HG03139 (cell line): ENCODE data around the gene MSMO1.

ENCODE experiments used
- ATAC-seq: cut with Tn5 transposase; IDR thresholded peaks from one replicate; pipeline ENCODE4 v1.9.1; 2021; ENCODE audit not compliant: unreplicated experiment

MSMO1 gene

DNA sequence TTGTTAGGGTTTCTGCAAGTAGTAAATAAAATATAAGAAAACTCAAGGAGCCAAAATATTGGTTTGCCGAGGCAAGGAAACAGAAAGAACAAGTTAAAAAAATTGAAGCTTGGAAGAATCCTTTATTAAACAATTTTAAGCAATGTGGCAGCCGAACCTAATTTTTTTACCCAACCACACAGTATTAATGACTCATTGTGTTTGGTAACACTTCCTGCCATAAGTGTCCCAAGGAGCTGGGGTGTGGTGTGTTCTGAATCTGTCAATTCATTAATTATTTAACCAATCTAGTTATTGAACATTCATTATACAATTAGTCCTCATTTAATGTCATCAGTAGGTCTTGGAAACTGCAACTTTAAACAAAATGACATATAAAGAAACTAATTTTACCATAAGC is 32.0 kb downstream of the MSMO1 start:
- no peak for ATAC-seq

DNA sequence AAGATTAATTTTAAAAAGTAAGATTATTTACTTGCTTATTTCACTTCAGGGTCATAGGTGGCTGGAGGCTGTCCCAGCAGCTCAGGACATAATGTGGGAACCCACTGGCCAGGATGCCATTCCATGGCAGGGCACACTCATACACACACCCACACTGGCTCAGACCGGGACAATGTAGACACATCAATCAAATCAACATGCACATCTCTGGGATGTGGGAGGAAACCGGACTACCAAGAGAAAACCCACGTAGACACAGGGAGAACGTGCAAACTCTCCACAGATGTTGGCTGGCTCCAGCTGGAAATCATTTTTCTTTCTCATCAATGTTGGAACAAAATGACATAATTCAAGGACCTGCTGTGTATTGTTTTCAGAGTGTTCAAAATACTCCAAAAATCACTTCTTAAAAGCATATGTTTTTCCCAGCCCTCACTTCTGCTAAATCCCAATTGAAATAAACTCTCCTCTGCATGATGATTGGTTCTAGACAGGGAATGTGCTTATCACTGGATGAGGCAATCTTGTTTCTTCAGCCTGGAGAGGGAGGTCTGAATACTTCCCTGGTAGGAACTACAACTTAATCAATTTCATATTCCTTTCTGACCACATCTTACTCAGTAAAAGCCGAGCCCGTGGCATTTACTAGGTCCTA is 32.7 kb downstream of the MSMO1 start:
- no peak for ATAC-seq

DNA sequence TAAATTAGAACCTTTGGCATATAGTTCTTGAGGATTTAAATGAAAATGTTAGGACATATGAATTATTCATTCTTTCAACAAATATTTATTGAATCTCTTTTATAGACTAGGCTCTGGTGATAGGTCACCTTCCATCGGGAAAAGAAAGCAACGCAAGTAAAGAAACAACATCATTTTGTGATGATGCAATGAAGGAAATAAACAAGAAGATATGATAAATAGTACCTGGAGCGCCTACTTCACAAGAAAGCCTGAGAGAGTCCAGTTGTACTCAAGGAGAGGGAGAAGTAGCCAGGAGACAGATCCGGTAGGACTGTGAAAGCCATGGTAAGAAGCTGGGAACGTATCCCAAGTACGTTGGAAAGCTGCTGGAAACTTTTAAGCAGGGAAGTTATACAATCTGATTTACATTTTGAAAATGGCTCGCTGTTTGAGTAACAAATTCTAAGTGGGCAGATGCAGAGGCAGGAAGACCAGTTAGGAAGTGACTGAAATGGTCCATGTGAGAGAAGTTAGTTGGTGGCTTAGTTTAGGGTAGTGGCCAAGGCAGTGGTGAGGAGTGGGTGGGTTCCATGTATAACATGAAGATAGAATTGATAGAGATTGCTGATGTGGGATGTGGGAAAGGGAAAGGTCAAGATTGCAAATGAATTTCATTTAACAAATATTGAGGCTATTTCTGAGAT is 33.7 kb downstream of the MSMO1 start:
- no peak for ATAC-seq

DNA sequence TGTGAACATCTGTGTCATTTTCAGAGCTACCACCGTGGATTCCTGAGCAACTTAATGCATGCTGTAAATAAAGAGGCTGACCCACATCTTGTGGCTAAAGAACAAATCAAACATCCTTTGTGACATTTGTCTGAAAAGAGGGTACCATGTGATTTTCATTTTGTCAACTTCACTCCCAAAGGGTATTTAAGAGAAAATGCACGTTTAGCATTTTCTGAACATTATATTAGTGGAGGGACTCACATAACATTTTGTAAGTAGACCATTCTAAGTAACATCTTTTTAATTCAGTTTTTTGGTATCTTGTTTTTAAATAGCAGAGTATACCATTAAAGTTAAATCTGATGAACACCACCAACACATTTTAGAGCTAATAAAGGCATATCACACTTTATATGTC is 34.3 kb downstream of the MSMO1 start:
- no peak for ATAC-seq

DNA sequence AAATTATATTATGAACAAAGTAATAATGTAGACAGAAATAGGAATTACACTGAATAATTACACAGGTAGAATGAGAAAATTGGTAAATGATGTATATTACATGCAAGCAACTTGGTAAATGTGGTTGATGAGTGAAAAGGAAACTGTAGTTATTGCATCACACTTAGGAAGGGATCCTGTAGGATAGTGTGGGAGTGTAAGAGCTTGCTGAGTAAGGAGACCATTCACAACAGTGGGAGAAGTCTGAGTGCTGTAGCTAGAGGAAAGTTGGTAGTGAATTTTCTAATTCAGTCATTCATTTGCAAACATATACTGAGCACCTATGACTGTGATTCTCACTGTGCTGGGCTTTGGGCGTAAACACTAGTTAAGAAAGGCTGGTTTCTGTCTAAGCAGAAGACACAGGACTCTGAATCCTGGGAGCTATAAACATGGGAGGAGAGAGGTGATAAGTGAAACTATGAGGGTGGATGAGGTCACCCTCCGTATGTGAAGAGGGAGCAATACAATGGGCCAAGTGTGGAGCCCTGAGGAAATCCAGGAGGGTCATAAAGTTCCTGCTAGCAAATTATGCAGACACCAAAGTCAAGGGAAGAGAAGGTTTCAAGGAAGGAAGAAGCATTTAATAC is 37.1 kb downstream of the MSMO1 start:
- ATAC-seq: no peak

DNA sequence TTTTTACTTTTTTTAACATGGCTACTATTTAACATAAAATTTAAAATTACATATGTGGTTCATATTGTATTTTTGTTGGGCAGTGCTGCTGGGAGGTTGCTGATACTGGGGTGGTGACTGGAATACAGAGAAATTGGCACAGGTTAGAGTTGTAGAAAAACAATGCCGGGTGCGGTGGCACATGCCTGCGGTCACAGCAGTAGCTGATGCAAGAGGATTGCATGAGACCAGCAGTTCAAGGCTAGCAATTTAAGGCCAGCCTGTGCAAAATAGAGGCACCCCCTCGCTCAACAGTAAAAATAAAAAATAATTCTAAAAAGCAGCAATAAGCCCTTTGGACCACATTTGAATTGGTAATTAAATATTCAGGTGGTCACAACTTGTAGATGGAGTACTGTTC is 39.6 kb downstream of the MSMO1 start:
- ATAC-seq: no peak

DNA sequence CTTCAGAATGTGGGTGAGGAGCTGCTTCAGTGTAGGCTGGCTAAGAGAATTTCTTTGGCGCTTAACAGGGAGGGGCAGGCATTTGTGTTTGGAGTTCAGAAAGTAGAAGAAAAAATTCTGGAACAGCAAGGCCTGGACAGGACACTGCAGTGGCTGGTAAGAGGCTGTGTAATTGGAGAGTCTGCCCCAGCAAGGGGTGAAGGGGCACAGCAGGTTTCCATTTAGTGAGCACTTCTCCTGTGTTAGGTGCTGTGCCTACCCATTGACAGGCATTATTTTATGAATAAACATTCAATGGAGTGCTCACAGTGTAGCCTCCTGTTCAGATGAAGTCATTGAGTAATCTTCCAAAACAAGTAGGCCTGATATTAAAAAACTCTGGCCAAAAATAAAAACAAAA is 40.6 kb downstream of the MSMO1 start:
- ATAC-seq: no peak

DNA sequence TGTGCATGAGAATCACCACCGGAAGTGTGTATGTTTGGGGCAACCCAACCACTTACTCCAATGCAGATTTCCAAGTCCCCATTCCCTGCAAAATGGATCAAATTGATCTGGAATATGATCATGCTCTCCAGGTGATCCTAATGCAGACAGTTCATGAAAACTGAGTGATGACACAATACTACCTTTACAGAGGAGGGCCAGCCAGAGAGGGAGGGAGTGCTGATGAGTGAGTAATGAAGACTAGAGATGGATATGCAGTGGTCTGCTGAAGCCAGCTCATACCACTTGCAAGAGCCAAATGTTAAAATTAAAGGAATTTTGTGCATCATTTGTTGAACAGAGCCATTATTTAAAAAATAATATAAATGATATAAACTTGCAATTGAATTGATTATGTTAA is 41.1 kb downstream of the MSMO1 start:
- no peak for ATAC-seq

DNA sequence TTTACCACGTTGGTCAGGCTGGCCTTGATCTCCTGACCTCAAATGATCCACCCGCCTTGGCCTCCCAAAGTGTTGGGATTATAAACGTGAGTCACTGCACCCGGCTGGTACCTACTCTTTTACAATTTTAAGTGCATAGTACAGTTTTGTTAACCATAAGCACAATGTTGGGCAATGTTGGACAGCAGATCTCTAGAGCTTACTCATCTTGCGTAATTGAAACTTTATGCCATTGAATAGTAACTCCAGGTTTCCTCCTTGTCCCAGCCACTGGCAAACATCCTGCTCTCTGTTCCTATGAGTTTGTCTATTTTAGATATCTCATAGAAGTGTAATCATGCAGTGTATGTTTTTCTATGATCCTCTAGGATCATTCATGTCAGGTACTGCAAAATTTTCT is 42.1 kb downstream of the MSMO1 start:
- ATAC-seq: no peak

DNA sequence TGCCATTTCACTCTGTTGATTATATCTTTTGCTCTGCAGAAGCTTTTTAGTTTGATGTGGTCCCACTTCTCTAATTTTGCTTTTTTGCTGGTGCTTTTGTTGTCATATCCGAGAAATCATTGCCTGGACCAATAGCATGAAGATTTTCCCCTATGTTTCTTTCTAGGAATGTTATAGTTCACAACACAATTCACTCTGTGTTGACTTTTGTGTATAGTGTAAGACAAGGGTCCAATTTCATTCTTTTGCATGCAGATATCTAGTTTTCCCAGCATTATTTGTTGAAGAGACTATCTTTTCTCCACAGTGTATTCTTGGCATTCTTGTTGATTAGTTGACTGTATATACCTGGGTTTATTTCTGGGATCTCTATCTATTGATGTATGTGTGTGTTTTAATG is 43.1 kb downstream of the MSMO1 start:
- no peak for ATAC-seq

DNA sequence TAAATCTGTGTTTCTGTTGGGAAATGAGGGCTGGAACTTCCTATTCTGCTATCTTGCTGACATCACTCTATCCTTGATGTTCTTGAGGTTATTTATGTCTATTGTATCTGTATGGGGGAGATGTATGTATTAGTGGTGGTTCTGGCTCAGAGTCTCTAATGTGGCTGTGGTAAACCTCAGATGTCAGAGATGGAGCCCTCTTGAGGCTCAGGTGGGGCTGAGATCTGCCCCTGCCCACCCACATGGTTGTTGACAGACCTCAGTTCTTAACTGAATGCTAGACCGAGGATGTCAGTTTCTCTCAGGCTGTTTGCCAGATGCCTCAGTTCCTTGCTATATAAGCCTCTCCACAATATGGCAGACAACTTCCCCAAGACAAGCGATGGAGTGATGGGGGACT is 48.0 kb downstream of the MSMO1 start:
- no peak for ATAC-seq

DNA sequence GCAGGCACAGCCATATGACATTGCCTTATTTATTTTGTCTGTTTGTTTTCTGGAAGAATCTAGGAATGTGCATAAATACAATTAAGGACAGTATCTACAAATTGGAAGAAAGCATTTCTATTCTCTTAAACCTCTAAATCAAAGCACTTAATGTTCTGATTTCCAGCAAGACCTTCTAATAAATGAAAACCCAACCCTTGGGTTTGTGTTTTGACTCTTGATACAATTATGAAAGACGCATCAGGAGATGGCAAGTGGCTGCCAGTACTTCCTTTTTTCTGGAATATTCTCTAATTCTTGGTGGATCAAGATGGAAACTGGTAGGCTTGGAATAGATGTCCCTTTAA is 50.9 kb downstream of the MSMO1 start:
- ATAC-seq: no peak

DNA sequence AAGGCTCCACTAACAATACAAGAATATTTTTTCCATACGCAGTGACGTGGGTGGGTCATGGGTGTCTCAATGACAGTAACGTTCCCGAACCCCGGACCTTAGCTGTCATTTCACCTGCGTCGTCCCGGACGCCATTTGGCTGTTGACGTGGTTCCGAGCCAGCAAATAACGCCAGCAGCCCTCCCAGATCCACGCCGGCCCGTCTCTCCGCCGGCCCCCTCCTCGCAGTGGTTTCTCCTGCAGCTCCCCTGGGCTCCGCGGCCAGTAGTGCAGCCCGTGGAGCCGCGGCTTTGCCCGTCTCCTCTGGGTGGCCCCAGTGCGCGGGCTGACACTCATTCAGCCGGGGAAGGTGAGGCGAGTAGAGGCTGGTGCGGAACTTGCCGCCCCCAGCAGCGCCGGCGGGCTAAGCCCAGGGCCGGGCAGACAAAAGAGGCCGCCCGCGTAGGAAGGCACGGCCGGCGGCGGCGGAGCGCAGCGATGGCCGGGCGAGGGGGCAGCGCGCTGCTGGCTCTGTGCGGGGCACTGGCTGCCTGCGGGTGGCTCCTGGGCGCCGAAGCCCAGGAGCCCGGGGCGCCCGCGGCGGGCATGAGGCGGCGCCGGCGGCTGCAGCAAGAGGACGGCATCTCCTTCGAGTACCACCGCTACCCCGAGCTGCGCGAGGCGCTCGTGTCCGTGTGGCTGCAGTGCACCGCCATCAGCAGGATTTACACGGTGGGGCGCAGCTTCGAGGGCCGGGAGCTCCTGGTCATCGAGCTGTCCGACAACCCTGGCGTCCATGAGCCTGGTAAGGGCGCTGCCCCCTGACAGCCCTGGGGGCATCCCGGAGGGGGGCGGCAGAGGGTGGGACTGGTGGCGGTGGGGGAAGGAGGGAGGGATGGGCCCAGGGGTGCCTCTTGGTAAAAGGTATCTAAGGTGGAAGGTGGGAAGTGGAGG is 51.5 kb downstream of the MSMO1 start, which contains the start of gene CPE:
TSS of gene CPE (plus strand) at position 264 of the 933 bp plus-strand sequence. CDS start at position 478, 214 bp downstream.
- ATAC-seq: peak; percentile 92

DNA sequence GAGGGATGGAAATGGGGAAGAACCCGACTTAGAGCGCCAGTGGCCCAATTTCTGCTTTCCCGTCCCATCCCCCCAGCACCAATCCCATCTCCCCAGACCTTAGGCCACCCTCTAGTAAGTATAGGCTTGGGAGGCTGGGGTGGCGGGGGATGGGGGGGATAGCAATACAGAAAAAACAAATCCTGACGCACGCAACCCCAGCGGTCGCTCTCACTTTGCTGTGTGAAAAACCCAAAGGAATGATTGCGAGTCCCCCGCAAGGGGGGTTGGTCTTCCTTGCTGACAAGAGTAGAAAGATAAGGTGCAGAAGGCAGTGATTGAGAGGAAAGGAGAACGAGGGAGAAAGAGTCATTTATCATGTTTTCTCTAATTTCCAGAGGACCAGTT is 52.2 kb downstream of the MSMO1 start:
- no peak for ATAC-seq

DNA sequence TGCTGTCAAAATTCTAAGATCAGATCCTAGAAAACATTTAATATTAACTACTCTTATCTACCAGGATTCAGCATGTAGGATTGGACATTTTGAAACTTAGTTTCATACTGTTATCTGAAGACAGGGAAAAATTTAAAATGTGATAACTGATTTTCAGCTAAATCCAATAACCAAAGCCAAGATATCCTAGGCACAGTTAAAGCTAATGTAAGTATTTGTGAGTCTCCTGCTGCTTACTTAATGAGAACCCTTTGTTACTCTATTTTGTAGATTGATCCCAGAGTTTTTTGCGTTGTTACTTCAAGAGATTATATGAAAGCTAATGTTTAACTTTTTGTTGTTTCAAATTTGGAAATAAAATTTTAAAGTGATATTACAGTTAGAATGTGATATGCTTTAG is 53.3 kb downstream of the MSMO1 start:
- no peak for ATAC-seq

DNA sequence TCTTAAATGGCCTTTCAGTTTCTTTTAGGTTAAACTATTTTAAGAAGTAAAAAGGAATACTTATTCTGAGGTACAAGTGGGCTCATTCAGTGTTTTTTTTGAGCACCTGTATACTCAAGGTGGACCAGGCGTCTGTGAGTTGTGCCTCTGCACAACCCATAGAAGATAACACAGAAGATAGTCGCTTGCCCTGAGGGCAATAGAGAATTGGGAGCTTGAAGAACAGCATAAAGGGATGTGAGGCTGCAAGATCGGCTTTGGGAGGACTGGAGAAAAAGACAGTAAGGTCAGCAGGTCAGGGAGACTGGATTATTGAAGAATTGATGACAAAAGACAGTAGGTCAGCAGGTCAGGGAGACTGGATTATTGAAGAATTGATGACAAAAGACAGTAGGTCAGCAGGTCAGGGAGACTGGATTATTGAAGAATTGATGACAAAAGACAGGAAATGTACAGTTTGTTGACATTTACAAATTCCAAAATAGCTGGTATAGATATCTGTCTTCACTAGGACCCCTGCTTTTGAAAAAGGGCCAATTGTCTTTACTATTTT is 54.4 kb downstream of the MSMO1 start:
- no peak for ATAC-seq

DNA sequence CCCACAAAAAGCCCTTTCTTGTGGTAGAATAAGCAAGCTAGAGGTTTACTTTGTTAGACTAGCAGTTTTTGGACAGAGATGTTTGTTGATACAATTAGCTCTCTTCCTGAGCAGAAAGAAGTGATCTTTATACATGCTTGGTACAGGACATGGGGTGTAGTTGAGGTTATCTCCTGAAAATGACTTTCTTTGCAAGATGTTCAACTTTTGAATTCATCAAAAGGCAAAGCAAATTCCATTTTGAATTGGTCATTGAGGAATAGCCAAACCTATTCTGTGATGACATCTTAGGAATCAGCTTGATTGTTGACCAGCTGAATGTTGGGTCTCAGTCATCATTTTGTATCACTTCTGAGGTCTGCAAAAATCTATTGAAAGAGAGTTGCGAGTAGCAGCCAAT is 55.2 kb downstream of the MSMO1 start:
- no peak for ATAC-seq

DNA sequence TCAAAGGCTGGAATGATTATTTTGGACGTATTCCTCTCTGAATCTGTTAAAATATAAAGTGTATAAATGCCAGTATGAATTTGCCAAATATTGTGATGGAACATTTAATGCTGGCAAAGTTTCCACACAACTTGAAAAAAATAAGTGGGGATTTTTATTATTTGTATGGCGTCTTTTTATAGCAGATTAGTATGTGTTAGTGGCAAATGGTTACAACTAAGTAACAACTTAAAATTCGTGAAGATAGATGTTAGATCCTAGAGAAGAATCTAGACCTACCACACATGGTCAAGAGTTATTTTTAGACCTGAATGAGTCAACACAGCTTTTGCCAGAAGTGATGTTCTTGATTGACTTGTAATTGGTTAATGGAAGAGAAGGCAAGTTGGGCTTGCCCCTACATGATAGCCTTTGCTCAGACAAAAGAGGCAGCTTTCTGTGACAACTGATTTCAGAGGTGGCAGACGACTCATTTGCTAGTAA is 56.2 kb downstream of the MSMO1 start:
- ATAC-seq: no peak

DNA sequence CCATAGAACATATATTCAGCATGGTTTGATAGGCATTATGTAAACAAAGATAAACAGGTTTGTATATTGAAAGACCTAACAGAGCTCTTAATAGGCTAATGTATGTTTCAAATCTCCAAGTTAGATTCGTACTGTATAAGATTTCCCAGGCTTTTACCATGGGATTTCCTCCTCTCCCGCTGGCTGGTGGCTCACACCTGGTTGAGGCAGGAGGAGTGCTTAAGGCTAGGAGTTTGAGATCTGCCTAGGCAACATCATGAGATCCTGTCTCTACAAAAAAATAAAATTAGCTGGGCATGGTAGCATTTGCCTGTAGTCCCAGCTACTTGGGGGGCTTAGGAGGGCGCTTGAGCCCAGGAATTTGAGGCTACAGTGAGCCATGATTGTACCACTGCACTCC is 56.7 kb downstream of the MSMO1 start:
- no peak for ATAC-seq

DNA sequence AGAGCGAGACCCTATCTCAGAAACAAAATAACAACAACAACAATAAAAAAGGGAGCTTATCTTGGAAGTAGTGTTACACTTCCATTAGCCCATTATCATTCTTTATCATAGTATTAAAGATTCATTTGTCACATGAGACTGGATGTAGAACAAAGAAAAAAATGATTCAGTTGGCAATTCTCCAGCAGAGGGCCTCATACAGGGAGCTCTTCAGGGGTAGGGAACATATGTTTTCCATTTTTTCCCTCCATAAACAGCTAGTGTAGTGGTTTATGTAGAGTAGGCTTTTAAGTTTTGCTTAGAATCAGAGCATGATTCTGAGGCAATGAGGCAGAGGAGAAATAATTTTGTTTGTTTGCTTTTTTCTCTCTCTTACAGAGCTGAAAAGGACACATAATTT is 57.1 kb downstream of the MSMO1 start:
- ATAC-seq: no peak

DNA sequence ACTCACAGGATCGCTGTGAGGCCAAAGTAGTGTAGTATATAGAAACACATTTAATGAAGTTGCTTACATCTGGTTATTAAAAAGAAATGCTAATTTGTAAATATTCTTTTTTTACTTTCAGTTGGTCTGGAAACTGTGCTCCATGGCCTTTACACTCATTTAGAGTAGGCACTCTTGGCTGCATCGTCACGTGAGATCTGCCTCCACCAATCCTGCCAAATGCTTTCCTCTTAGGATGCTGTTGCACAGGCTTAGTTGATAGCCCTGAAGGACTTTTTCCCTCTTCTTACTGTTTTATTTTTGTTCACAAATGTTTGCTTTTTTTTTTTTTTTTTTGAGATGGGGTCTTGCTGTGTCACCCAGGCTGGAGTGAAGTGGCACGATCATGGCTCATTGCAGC is 57.7 kb downstream of the MSMO1 start:
- no peak for ATAC-seq
